K562 (cell line): ENCODE measurements around the gene IFNG-AS1. TPM values are rescaled to one million over a fixed set of nuclear protein-coding genes. Genes with fewer than 3 reads are reported as not detected.

Source experiments
- ATAC-seq: fragments of 200-7000 bp; cut with Tn5 transposase; 3 replicates; pipeline ENCODE4 v1.9.1; 2020; ENCODE audit warnings: moderate library complexity
- BruUV-seq: library from RNA; stranded (reverse); fragments of 400-500 nt; replicated peaks from 2 replicates; lab custom pipeline; 2021; lab: Mats Ljungman, UMichigan
- CTCF ChIA-PET: fragments of 300-600 bp; formaldehyde crosslinking; extraction: SDS; loops from one replicate; lab custom pipeline; 2021; ENCODE audit warnings: low intra/inter-chr PET ratio; lab: Yijun Ruan, JAX
- POLR2A ChIA-PET: fragments of 300-600, 350-650 bp; sonication (Branson Sonifier 250); formaldehyde crosslinking; extraction: SDS; loops from one replicate; lab custom pipeline; 2021; ENCODE audit warnings: antibody characterized with exemption, inconsistent platforms; lab: Yijun Ruan, JAX
- DNase-seq, 4 experiments: peaks; one replicate each; pipeline versions ENCODE4 v3.0.0 to v3.0.0-alpha.2; 2011 to 2018; ENCODE audit warnings: low spot score in 3 of 4, mixed read lengths in 3 of 4; ENCODE audit errors: extremely low read depth in 1 of 4
- FAIRE-seq: peaks from 2 replicates; lab custom pipeline; 2011; peaks lifted over from hg19 to GRCh38; lab: Jason Lieb, UNC
- H2AFZ ChIP-seq: 2 replicates; pipeline ENCODE4 v1.6.0; 2011; ENCODE audit warnings: low read depth, low read length, control low read depth, inconsistent platforms
- H3K27ac ChIP-seq: fragments of 200-600 bp; 3 replicates; pipeline ENCODE4 v1.8.0; 2011; ENCODE audit warnings: low read depth, mild to moderate bottlenecking, control low read depth, inconsistent platforms, low read length, moderate library complexity, mixed read lengths; ENCODE audit errors: extremely low read depth
- H3K27me3 ChIP-seq, 2 experiments: fragments of 300-600 bp in 1 of 2; 2 replicates in 1 of 2; 3 replicates in 1 of 2; pipeline versions ENCODE4 v1.6.0 to v1.8.0; 2011; ENCODE audit warnings: inconsistent platforms in 2 of 2, low read length in 2 of 2, mild to moderate bottlenecking in 1 of 2, mixed read lengths in 1 of 2, moderate library complexity in 1 of 2; ENCODE audit not compliant: control insufficient read depth in 2 of 2, insufficient read depth in 2 of 2
- H3K36me3 ChIP-seq: fragments of 300-600 bp; 3 replicates; pipeline ENCODE4 v1.8.0; 2011; ENCODE audit warnings: mild to moderate bottlenecking, low read length, inconsistent platforms; ENCODE audit not compliant: control insufficient read depth, insufficient read depth
- H3K4me1 ChIP-seq, 2 experiments: fragments of 200-600 bp in 1 of 2; replicated peaks in 1 of 2; 2 replicates in 1 of 2; 3 replicates in 1 of 2; pipeline versions ENCODE4 v1.5.1 to v1.8.0; 2011; ENCODE audit warnings: inconsistent platforms in 2 of 2, low read length in 2 of 2, mild to moderate bottlenecking in 1 of 2, mixed read lengths in 1 of 2, moderate library complexity in 1 of 2; ENCODE audit not compliant: control insufficient read depth in 2 of 2, insufficient read depth in 2 of 2
- H3K4me2 ChIP-seq: 2 replicates; pipeline ENCODE4 v1.6.1; 2011; ENCODE audit warnings: low read length, control low read depth, inconsistent platforms, mixed read lengths; ENCODE audit not compliant: insufficient read depth
- H3K4me3 ChIP-seq: fragments of 200-600 bp; sonication (generic), shearing (Covaris generic); 2 replicates; pipeline ENCODE4 v1.5.1; 2016; ENCODE audit warnings: control low read depth, inconsistent platforms
- H3K79me2 ChIP-seq: fragments of 200-600 bp; 3 replicates; pipeline ENCODE4 v1.8.0; 2011; ENCODE audit warnings: low read length, inconsistent platforms; ENCODE audit not compliant: control insufficient read depth, insufficient read depth
- H3K9ac ChIP-seq, 2 experiments: 2 replicates each; pipeline versions ENCODE4 v1.6.0 to v1.6.1; 2011; ENCODE audit warnings: low read depth in 2 of 2, low read length in 2 of 2, control low read depth in 1 of 2, inconsistent platforms in 1 of 2, mild to moderate bottlenecking in 1 of 2, mixed read lengths in 1 of 2; ENCODE audit not compliant: insufficient read depth in 1 of 2
- H3K9me1 ChIP-seq: one replicate; pipeline ENCODE4 v1.6.0; 2011; ENCODE audit warnings: inconsistent platforms, mild to moderate bottlenecking, low read length, moderate library complexity; ENCODE audit not compliant: control insufficient read depth, insufficient read depth
- H3K9me3 ChIP-seq: replicated peaks from 2 replicates; pipeline ENCODE4 v1.5.1; 2011; ENCODE audit warnings: low read depth, low read length, inconsistent platforms; ENCODE audit not compliant: control insufficient read depth, insufficient read depth
- H4K20me1 ChIP-seq: replicated peaks from 2 replicates; pipeline ENCODE4 v1.6.1; 2011; ENCODE audit warnings: low read length, inconsistent platforms, mixed read lengths; ENCODE audit not compliant: control insufficient read depth, insufficient read depth
- ATF1 ChIP-seq, 2 experiments: fragments of 450-650 bp in 1 of 2; IDR thresholded peaks; 2 replicates each; pipeline ENCODE4 v1.6.1; 2016; ENCODE audit warnings: missing compliant biosample characterization in 1 of 2, missing genetic modification characterization in 1 of 2
- ETS1 ChIP-seq: conservative IDR thresholded peaks from 2 replicates; pipeline ENCODE4 v1.6.1; 2011; ENCODE audit warnings: low read depth, mild to moderate bottlenecking, low read length; ENCODE audit not compliant: control insufficient read depth
- HMGN3 ChIP-seq: IDR thresholded peaks from 2 replicates; pipeline ENCODE4 v1.6.1; 2011; ENCODE audit warnings: borderline replicate concordance, low read depth, mild to moderate bottlenecking, mixed read lengths, low read length; ENCODE audit not compliant: insufficient read length; ENCODE audit errors: extremely low read depth
- MBD2 ChIP-seq: sonication (generic); IDR thresholded peaks from 2 replicates; pipeline ENCODE4 v1.6.1; 2016; ENCODE audit warnings: low read depth, borderline replicate concordance
- RBM34 ChIP-seq: fragments of 200-400 bp; formaldehyde crosslinking; IDR thresholded peaks from 2 replicates; pipeline ENCODE4 v1.6.1; 2018; ENCODE audit warnings: low read length, borderline replicate concordance; ENCODE audit not compliant: insufficient read depth
- RCOR1 ChIP-seq, 2 experiments: IDR thresholded peaks; 2 replicates each; pipeline ENCODE4 v1.6.1; 2012; ENCODE audit warnings: low read depth in 2 of 2, low read length in 2 of 2, borderline replicate concordance in 1 of 2, improper control_type of control experiment in 1 of 2
- RREB1 ChIP-seq: fragments of 250-450 bp; sonication (Bioruptor Pico); IDR thresholded peaks from 2 replicates; pipeline ENCODE4 v1.4.0; 2020
- SMARCC2 ChIP-seq: fragments of 450-650 bp; IDR thresholded peaks from 2 replicates; pipeline ENCODE4 v1.6.1; 2017; ENCODE audit warnings: antibody characterized with exemption, moderate library complexity, mild to moderate bottlenecking, low read depth
- ZBTB1 ChIP-seq: sonication (generic); formaldehyde crosslinking; IDR thresholded peaks from 2 replicates; pipeline ENCODE4 v1.8.1; 2023; ENCODE audit warnings: missing genetic modification reagents, low read depth, mild to moderate bottlenecking, borderline replicate concordance
- ZBTB9 ChIP-seq: fragments of 450-650 bp; formaldehyde crosslinking; IDR thresholded peaks from 2 replicates; pipeline ENCODE4 v1.4.0; 2020; ENCODE audit warnings: mild to moderate bottlenecking, moderate library complexity
- ZNF12 ChIP-seq: sonication (generic); formaldehyde crosslinking; IDR thresholded peaks from 2 replicates; pipeline ENCODE4 v1.4.0; 2020; ENCODE audit warnings: mild to moderate bottlenecking, missing genetic modification reagents
- ZNF561 ChIP-seq: fragments of 450-650 bp; formaldehyde crosslinking; conservative IDR thresholded peaks from 2 replicates; pipeline ENCODE4 v1.4.0; 2020; ENCODE audit warnings: mild to moderate bottlenecking, moderate library complexity
- WGBS: fragments of 100-300 bp; shearing (Covaris generic); methylation state at CpG from one replicate; pipeline ENCODE4 v1.1.6; 2016; ENCODE audit warnings: low coverage, mixed read lengths; ENCODE audit not compliant: insufficient coverage; ENCODE audit errors: missing lambda C conversion rate; 5-methylcytosine and 5-hydroxymethylcytosine counted together
- in situ Hi-C: fragments of 300-500 bp; cut with MboI; formaldehyde crosslinking; loops from 4 replicates; pipeline ENCODE4 v1.15.0; 2018; ENCODE audit warnings: inconsistent platforms, mixed read lengths
- intact Hi-C: fragments of 100-400 bp; cut with micrococcal nuclease; formaldehyde crosslinking; loops from 2 replicates; pipeline ENCODE4 v1.14.2; 2022
- polyA plus RNA-seq, 8 experiments: library from polyadenylated mRNA; depleted of rRNA in 4 of 8; stranded (reverse) in 5 of 8; unstranded in 3 of 8; fragments of >200 nt; fragmentation: Nextera tagmentation in 2 of 8; fragmentation: Illumina TruSeq in 1 of 8; extraction: Ambion mirVana in 2 of 8; extraction: Trizol in 1 of 8; gene quantifications; 2 replicates each; pipeline versions ENCODE4 v1.2.1 to v1.2.3, GENCODE V29; 2011 to 2014; ENCODE audit warnings: inconsistent platforms in 1 of 8, missing spikeins in 1 of 8
- total RNA-seq, 7 experiments: library from RNA; depleted of rRNA in 6 of 7; stranded (reverse); fragments of >200 nt in 6 of 7; fragmentation: Illumina TruSeq in 2 of 7; extraction: Trizol in 2 of 7; gene quantifications; 2 replicates each; pipeline versions ENCODE4 v1.2.1 to v1.2.3, GENCODE V29; 2011 to 2021; ENCODE audit warnings: low replicate concordance in 1 of 7

IFNG-AS1 gene
- total and polyA plus RNA-seq, 9 of the 15 experiments (the other 6 are each of a cell fraction or from before 2014, with no cell fraction given) = not detected

GRCh38 chr12:67964456-67964855 lies 24.8 kb upstream of the IFNG-AS1 start (continued):
- TF ChIP-seq RREB1 (CRISPR knock-in tag) (no peak), SMARCC2 (no peak)

DNA sequence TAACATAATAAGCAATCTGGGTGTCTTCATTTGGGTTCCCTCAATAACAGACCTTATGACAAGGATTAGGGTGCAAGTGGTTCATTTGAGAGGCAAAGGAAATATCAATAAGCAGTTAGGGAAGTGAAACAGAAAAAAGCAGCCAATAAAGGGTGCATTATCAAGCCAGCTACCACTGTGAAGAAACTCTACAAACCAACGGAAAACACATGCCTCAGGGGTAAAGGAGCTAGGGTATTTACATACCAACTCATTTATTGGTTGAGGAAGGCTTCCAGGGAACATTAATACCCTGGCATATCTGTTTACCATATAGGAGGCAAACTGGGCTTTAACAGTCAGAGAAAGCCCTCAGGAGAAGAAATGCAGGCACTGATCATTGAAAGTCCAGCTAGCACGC lies 22.7 kb upstream of the IFNG-AS1 start:
- Histone ChIP-seq H3K9ac (no peak overlapping the region), H4K20me1 (no peaks in the 10 kb centered on the region), H3K36me3 (no peaks in the 10 kb centered on the region), H3K9me3 (no peaks in the 10 kb centered on the region), H3K4me3 (no peak overlapping the region), H2AFZ (no peak overlapping the region), H3K4me1 (no peaks in the 10 kb centered on the region), H3K4me2 (no peak overlapping the region), H3K27me3 (no peaks in the 10 kb centered on the region; a peak in 1 of 5 replicates), H3K79me2 (no peaks in the 10 kb centered on the region), H3K9me1 (no peaks in the 10 kb centered on the region), H3K27ac (no peak overlapping the region)
- in situ Hi-C loops (no loop called here), intact Hi-C loops (no loop called here)
- BruUV-seq = no TSS peak
- ATAC-seq = no peak
- 0% methylated on average over 2 of the region's 2 CpGs for whole genome bisulfite sequencing
- ChIA-PET CTCF (no interaction called here), POLR2A (no interaction called here)
- no peak for DNase-seq
- FAIRE-seq = no peak
- TF ChIP-seq RBM34 (no peak), HMGN3 (no peak), ETS1 (no peak), ZNF561 (CRISPR knock-in tag) (no peak), MBD2 (no peak), RCOR1 (IDR thresholded peaks at IDR 0.05; ENCODE audit: borderline replicate concordance in 1 of 2, low read depth in 2 of 2, low read length in 2 of 2) (no peak), ZBTB9 (no peak), ZNF12 (CRISPR knock-in tag) (no peak), ATF1 (CRISPR knock-in tag; IDR thresholded peaks at IDR 0.05) (no peak), ATF1 (tag; IDR thresholded peaks at IDR 0.05) (no peak), ZBTB1 (CRISPR knock-in tag) (no peak)
